ENCODE results near the gene VASH1.

DNA sequence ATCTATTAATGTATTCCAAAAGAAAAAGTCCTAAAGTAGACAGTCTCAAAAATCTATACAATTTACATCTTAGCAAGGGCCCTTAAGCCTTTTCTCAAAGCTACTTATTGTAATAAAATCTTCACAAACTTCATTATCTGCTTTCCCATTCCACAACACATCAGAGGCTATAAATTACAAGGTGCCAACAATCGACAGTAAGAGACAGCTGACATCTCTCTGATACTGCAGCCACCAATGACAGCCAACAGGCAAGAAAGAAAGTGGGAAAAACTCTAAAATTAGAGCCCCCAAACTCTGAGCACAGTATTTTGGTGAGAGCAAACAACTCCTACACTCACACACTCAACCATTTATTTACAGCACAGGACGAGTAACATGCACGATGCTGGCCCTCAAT lies 49.3 kb downstream of the VASH1 start:
- TF ChIP-seq RARG (CRISPR knock-in tag; IDR thresholded peaks at IDR 0.05; ENCODE audit: low read depth) (no peak), MAFK (conservative IDR thresholded peaks at IDR 0.05 in 1 of 2, IDR thresholded peaks at IDR 0.05 in 1 of 2; ENCODE audit: low read length in 2 of 2) (no peak)
- TF ChIP-seq, protein P1, sequence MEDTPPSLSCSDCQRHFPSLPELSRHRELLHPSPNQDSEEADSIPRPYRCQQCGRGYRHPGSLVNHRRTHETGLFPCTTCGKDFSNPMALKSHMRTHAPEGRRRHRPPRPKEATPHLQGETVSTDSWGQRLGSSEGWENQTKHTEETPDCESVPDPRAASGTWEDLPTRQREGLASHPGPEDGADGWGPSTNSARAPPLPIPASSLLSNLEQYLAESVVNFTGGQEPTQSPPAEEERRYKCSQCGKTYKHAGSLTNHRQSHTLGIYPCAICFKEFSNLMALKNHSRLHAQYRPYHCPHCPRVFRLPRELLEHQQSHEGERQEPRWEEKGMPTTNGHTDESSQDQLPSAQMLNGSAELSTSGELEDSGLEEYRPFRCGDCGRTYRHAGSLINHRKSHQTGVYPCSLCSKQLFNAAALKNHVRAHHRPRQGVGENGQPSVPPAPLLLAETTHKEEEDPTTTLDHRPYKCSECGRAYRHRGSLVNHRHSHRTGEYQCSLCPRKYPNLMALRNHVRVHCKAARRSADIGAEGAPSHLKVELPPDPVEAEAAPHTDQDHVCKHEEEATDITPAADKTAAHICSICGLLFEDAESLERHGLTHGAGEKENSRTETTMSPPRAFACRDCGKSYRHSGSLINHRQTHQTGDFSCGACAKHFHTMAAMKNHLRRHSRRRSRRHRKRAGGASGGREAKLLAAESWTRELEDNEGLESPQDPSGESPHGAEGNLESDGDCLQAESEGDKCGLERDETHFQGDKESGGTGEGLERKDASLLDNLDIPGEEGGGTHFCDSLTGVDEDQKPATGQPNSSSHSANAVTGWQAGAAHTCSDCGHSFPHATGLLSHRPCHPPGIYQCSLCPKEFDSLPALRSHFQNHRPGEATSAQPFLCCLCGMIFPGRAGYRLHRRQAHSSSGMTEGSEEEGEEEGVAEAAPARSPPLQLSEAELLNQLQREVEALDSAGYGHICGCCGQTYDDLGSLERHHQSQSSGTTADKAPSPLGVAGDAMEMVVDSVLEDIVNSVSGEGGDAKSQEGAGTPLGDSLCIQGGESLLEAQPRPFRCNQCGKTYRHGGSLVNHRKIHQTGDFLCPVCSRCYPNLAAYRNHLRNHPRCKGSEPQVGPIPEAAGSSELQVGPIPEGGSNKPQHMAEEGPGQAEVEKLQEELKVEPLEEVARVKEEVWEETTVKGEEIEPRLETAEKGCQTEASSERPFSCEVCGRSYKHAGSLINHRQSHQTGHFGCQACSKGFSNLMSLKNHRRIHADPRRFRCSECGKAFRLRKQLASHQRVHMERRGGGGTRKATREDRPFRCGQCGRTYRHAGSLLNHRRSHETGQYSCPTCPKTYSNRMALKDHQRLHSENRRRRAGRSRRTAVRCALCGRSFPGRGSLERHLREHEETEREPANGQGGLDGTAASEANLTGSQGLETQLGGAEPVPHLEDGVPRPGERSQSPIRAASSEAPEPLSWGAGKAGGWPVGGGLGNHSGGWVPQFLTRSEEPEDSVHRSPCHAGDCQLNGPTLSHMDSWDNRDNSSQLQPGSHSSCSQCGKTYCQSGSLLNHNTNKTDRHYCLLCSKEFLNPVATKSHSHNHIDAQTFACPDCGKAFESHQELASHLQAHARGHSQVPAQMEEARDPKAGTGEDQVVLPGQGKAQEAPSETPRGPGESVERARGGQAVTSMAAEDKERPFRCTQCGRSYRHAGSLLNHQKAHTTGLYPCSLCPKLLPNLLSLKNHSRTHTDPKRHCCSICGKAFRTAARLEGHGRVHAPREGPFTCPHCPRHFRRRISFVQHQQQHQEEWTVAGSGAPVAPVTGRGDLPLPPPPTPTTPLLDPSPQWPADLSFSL (CRISPR knock-in tag; IDR thresholded peaks at IDR 0.05): no peak
